Right lobe of liver (tissue), 6 donors: ENCODE results near the gene CFAP20DC. TPM values are rescaled to one million over a fixed set of nuclear protein-coding genes. Genes with fewer than 3 reads are reported as not detected.

Experiments used
- ATAC-seq, 4 donors: fragments of 200-7000 bp; cut with Tn5 transposase; one replicate each; pipeline ENCODE4 v1.9.1; 2020; ENCODE audit warnings: mild to moderate bottlenecking in 4 of 4, moderate library complexity in 4 of 4
- DNase-seq, 3 donors: peaks; one replicate each; pipeline ENCODE4 v3.0.0-alpha.2; 2020
- H3K27ac ChIP-seq, 3 donors: fragments of 200-600 bp; one replicate each; pipeline ENCODE4 v1.8.0; 2022
- H3K27me3 ChIP-seq, 2 donors: fragments of 200-600 bp; one replicate each; pipeline ENCODE4 v1.8.0; 2022
- H3K36me3 ChIP-seq, 4 donors: fragments of 200-600 bp; sonication (generic) in 1 of 4; one replicate each; pipeline versions ENCODE4 v1.5.1 to v1.8.0; 2017 to 2022; ENCODE audit warnings: control low read depth in 1 of 4
- H3K4me1 ChIP-seq, 4 donors: fragments of 200-600 bp; sonication (generic) in 1 of 4; one replicate each; pipeline versions ENCODE4 v1.5.1 to v1.8.0; 2017 to 2022; ENCODE audit warnings: control low read depth in 1 of 4
- H3K4me3 ChIP-seq, 3 donors: fragments of 200-600 bp; one replicate each; pipeline ENCODE4 v1.8.0; 2022
- H3K9me3 ChIP-seq, 4 donors: fragments of 200-600 bp; sonication (generic) in 1 of 4; one replicate each; pipeline versions ENCODE4 v1.5.1 to v1.8.0; 2017 to 2022; ENCODE audit warnings: control low read depth in 1 of 4
- POLR2A ChIP-seq: fragments of 450-650 bp; IDR thresholded peaks from one replicate; pipeline ENCODE4 v1.6.1; 2017; ENCODE audit warnings: antibody characterized with exemption, mild to moderate bottlenecking
- WGBS: methylation state at CpG from one replicate; pipeline ENCODE4 v1.1.6; 2018; ENCODE audit warnings: low coverage, low lambda C conversion rate; ENCODE audit not compliant: insufficient coverage; ENCODE audit errors: missing lambda C conversion rate; 5-methylcytosine and 5-hydroxymethylcytosine counted together
- intact Hi-C, 2 donors: fragments of 100-400 bp; cut with DNase I; formaldehyde crosslinking; loops; one replicate each; pipeline versions ENCODE4 v1.11.2 to v1.14.1; 2022
- total RNA-seq, 6 experiments: library from RNA; depleted of rRNA in 2 of 6; stranded (reverse); fragments of >200 nt in 2 of 6; fragmentation: NEBNext Ultra II Directional in 3 of 6; extraction: Animal tissue kit (Norgen Biotek cat#: 25700) in 3 of 6; gene quantifications; one replicate each; pipeline versions ENCODE4 v1.1.0 to v1.2.4, GENCODE V29; 2016 to 2023
- TF ChIP-seq, protein P1 (sequence below), 4 donors: fragments of 200-600 bp in 3 of 4; fragments of 450-650 bp in 1 of 4; IDR thresholded peaks; one replicate each; pipeline versions ENCODE4 v1.5.1 to v1.8.0; 2016 to 2022; ENCODE audit warnings: antibody characterized with exemption in 4 of 4, mild to moderate bottlenecking in 2 of 4
- donor health status: DM: no; HTN: yes; CAD: no.
- donor health status: DM: no; HTN: no; CAD: no.
- donor health status: DM: no; HTN: no; CAD: no.
- donor health status: DM: no; HTN: yes; CAD: no.
- donor health status: DM: no; HTN: yes; CAD: no.

Gene CFAP20DC
- total RNA-seq, 6 experiments from 2014 or later: 0.67 to 2.7 (median 1.5) TPM

DNA sequence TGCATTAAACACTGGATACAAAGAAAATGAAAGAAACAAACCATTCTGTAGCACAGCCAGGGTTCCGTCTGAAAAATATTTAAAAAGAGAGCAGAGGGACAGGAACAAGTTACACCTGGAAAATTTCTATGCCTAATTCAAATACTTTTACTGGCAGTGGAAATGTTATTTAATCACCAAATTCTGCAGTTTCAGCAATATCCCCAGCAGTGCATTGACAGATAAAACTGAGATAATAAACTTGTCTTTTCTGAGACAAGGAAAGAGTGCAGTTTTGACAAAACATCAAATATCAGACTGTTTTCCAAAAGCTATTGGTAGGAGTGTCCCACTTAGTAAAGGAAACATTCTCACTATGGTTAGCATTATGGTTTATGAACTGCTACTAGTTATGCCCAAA, 209.9 kb downstream of the CFAP20DC start:
- no peak for TF ChIP-seq POLR2A
- TF ChIP-seq, protein P1, sequence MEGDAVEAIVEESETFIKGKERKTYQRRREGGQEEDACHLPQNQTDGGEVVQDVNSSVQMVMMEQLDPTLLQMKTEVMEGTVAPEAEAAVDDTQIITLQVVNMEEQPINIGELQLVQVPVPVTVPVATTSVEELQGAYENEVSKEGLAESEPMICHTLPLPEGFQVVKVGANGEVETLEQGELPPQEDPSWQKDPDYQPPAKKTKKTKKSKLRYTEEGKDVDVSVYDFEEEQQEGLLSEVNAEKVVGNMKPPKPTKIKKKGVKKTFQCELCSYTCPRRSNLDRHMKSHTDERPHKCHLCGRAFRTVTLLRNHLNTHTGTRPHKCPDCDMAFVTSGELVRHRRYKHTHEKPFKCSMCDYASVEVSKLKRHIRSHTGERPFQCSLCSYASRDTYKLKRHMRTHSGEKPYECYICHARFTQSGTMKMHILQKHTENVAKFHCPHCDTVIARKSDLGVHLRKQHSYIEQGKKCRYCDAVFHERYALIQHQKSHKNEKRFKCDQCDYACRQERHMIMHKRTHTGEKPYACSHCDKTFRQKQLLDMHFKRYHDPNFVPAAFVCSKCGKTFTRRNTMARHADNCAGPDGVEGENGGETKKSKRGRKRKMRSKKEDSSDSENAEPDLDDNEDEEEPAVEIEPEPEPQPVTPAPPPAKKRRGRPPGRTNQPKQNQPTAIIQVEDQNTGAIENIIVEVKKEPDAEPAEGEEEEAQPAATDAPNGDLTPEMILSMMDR (IDR thresholded peaks at IDR 0.05): no peak
- DNase-seq: no peak
- 91% methylated on average over 1 of the region's 1 CpG for WGBS
- Histone ChIP-seq H3K9me3 (no peaks in the 10 kb centered on the region), H3K4me1 (no peaks in the 10 kb centered on the region), H3K27ac (no peak overlapping the region), H3K27me3 (no peaks in the 10 kb centered on the region), H3K4me3 (no peak overlapping the region), H3K36me3 (no peaks in the 10 kb centered on the region)
- intact Hi-C loops: no loop called here
- ATAC-seq: no peak

DNA sequence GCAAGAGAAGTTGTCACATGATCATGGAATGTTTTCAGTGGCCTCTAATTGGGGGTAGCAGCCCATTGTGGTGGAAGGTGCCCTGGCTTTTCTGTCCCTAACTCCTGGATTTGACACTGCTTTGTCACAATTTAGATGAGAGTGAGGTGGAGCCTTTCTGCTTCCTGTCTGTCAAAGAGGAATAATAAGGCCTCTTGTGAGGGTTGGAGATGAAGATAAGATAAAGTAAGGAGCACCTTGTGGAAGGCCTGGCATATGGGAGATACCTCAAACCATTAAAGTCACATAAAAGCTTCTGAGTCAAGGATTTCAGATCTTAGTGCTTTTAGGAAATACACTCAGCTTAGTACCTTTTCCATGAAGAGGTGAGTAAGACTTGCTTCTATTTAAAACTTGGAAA, 210.6 kb downstream of the CFAP20DC start:
- no peak for DNase-seq
- intact Hi-C loops: no loop called here
- Histone ChIP-seq H3K36me3 (no peaks in the 10 kb centered on the region), H3K9me3 (no peaks in the 10 kb centered on the region), H3K4me1 (no peaks in the 10 kb centered on the region), H3K27ac (no peak overlapping the region), H3K27me3 (no peaks in the 10 kb centered on the region), H3K4me3 (no peak overlapping the region)
- no peak for ATAC-seq
- TF ChIP-seq, protein P1 (IDR thresholded peaks at IDR 0.05): no peak
- no peak for TF ChIP-seq POLR2A

GRCh38 chr3:58837856-58838255, 212.0 kb downstream of the CFAP20DC start:
- Histone ChIP-seq H3K36me3 (no peaks in the 10 kb centered on the region), H3K4me1 (no peaks in the 10 kb centered on the region), H3K27ac (no peak overlapping the region), H3K9me3 (no peaks in the 10 kb centered on the region), H3K27me3 (no peaks in the 10 kb centered on the region), H3K4me3 (no peak overlapping the region)
- WGBS: 82% methylated on average over 4 of the region's 4 CpGs
- no peak for ATAC-seq
- intact Hi-C loops: no loop called here
- no peak for DNase-seq
- no peak for TF ChIP-seq POLR2A
- TF ChIP-seq, protein P1 (IDR thresholded peaks at IDR 0.05): no peak

GRCh38 chr3:58837141-58837843, 212.5 kb downstream of the CFAP20DC start:
- DNase-seq (no peak), ATAC-seq (no peak)
- Histone ChIP-seq H3K4me1 (no peaks in the 10 kb centered on the region), H3K27ac (no peak overlapping the region), H3K9me3 (no peaks in the 10 kb centered on the region), H3K4me3 (no peak overlapping the region), H3K27me3 (no peaks in the 10 kb centered on the region), H3K36me3 (no peaks in the 10 kb centered on the region)
- no peak for TF ChIP-seq POLR2A
- TF ChIP-seq, protein P1 (IDR thresholded peaks at IDR 0.05): no peak
- intact Hi-C loops: no loop called here
- 80% methylated on average over 3 of the region's 3 CpGs for WGBS

GRCh38 chr3:58835086-58835485, 214.7 kb downstream of the CFAP20DC start:
- Histone ChIP-seq H3K9me3 (no peaks in the 10 kb centered on the region), H3K27ac (no peak overlapping the region), H3K27me3 (no peaks in the 10 kb centered on the region), H3K4me3 (no peak overlapping the region), H3K36me3 (no peaks in the 10 kb centered on the region), H3K4me1 (no peaks in the 10 kb centered on the region)
- 93% methylated on average over 3 of the region's 3 CpGs for WGBS
- intact Hi-C loops: no loop called here
- DNase-seq (no peak), ATAC-seq (no peak)
- TF ChIP-seq, protein P1 (IDR thresholded peaks at IDR 0.05): no peak
- no peak for TF ChIP-seq POLR2A
